Posterior vena cava (tissue), 2 donors: ENCODE measurements around the gene TRIP10. TPM values are rescaled to one million over a fixed set of nuclear protein-coding genes. Genes with fewer than 3 reads are reported as not detected.

Experiments used
- DNase-seq: peaks from one replicate; pipeline ENCODE4 v3.0.0-alpha.2; 2020; ENCODE audit warnings: low spot score
- intact Hi-C, 2 donors: fragments of 100-400 bp; cut with DNase I; formaldehyde crosslinking; loops; one replicate each; pipeline versions ENCODE4 v1.14.1 to v1.14.2; 2022 to 2023
- total RNA-seq, 2 donors: library from RNA; stranded (reverse); fragmentation: NEBNext Ultra II Directional; extraction: Animal tissue kit (Norgen Biotek cat#: 25700); gene quantifications; one replicate each; pipeline ENCODE4 v1.2.1, GENCODE V29; 2021
- donor health status: DM: yes; HTN: yes; CAD: no.
- donor health status: DM: yes; HTN: yes; CAD: no.

The TRIP10 gene
- total RNA-seq, 2 donors from 2014 or later, result 83.2 to 92.6 TPM

- intact Hi-C loops, result no loop called here
- DNase-seq, result no peak
Observed at GRCh38 chr19:6710273-6711077, 29.0 kb upstream of the TRIP10 start.

DNA sequence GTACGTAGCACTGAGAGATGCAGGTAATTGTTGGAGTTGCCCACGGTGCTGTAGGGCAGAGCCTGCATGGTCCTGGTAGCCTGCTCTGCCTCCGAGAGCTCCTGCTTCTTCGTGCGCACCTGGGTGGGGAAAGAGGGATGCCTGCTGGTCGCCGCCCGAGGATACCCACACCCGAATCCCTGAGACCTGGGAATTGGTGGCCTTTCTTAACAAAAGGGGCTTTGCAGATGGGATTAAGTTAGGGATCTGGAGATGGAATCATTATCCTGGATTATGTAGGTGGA is 28.5 kb upstream of the TRIP10 start:
- intact Hi-C loops, result no loop called here
- peak; percentile 72 for DNase-seq

DNA sequence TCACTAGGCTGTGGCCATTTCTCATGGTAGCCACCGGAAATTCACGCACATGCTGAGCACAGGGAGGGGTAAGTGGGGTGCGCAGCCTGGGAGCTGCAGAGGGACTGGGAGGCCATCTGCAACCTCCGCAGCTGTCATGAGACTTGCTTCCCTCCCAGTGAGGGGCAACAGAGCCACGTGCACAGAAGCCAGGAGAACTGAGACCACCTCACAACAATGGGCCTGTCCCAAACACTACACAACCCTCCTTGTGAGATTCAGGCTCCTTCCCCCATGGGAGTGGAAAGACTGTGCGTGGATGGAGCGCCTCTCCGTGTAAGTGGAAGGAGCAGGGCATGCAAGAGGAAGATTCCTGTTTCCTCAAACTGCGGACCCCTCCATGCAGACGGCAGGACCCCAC is 27.9 kb upstream of the TRIP10 start:
- peak; percentile 69 for DNase-seq
- intact Hi-C loops, result no loop called here

DNA sequence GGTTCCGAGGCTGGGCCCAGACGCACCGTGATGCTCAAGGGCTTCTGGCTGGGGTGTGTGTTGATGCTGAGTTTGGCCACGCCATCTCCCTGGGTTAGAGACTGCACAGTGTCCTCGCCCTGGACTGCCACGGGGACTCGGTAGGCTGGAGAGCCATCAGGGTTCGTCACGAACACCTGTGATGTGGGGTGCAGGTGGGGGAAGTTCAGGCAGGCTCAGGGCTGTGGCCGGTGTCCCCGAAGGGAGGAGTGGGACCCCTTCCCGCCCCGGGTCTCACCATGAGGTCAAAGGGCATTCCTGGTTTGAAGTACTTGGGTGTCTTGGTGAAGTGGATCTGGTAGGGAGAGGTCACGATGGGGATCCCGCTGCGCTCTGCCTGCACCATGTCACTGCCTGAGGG is 27.2 kb upstream of the TRIP10 start:
- peak; percentile 64 for DNase-seq
- intact Hi-C loops, result no loop called here

DNA sequence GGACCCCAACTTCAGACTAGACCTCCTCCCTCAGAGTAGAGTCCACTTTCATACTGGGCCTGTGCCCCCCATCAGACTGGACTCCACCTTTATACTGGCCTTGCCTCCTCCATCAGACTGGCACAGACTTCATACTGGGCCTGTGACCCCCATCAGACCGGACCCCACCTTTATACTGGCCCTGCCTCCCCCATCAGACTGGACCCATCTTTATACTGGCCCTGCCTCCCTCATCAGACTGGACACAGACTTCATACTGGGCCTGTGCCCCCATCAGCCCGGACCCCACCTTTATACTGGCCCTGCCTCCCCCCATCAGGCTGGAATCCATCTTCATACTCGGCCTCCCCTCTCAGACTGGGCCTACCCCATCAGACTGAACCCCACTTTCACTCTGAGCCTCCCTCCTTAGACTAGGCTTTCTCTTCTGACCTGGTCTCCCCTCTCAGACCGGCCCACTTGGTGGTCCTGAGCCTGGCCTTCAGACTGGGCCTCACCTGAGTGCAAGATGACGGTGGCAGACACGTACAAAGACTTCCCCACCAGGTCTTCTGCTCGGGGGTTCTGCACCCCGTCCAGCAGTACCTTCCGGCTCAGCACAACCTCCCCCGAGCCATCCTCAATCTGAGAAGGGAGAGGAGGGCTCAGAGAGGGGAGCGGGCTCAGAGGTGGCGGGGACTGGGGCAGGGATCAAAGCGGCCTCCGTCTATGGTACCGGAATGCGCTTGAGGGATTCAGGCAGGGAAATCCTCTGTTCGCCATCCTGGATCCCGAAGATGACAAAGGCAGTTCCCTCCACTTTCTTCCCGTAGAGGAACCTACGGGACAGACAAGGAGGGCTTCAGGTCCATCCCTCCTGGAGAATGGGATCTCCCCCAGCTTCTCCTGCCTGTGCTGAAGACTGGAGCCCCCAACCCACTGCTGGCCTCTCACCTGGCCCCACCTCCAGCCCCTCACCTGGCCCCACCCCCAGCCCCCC is 26.5 kb upstream of the TRIP10 start:
- DNase-seq, result peak; percentile 20
- intact Hi-C loops, result no loop called here

DNA sequence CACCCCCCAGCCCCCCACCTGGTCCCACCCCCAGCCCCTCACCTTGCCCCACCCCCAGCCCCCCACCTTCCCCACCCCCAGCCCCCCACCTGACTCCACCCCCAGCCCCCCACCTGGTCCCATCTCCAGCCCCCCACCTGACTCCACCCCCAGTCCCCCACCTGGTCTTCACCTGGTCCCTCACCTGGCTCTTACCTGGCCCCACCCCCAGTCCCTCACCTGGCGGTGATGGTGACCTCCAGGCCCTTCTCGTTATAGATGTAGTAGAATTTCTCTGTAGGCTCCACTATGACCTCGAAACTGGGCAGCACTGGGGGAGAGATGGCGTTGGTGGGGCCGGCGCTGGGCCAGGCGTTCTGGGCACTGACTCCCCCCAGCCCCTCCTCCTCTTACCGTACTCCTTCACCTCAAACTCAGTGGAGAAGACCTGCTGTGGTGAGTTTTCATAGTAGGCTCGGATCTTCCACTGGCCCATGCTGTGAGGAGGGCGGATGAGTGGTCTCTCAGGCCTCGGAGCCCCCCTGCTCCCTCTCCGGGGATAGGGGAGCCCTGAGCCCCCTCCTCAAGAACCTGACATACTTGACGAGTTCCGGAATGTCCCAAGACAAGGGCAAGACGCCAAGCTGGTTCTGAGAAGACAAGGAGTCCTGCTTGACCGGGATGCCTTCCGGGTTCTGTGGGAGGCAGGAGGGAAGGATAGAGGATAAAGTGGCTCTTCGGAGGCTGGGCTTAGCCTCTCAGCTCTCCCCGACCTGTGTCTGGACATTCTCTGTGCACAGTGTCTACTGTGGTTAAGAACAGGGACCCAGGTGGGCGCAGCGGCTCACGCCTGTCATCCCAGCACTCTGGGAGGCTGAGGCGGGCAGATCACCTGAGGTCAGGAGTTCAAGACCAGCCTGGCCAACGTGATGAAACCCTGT is 25.4 kb upstream of the TRIP10 start:
- peak; percentile 51 for DNase-seq
- intact Hi-C loops, result no loop called here

GRCh38 chr19:6714749-6715555 is 24.5 kb upstream of the TRIP10 start:
- peak; percentile 41 for DNase-seq

DNA sequence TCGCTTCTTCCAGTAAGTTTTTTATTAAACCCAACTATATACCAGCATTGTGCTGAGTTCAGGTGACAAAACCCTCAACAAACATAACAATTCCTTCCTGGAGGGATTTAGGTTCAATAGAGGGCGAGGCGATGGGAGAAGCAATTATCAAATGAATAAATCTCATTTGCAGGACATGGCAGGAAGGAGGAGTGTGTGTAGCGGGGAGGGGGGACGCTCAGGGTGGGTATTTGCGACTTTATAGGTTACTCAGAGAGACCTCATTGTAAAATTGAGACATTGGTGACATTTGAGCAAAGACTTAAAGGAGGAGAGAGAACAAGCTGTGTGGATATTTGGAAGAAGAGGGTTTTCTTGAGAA is 22.9 kb upstream of the TRIP10 start:
- intact Hi-C loops, result no loop called here
- no peak for DNase-seq

More at GRCh38 chr19:6714749-6715555, 24.5 kb upstream of the TRIP10 start:
- intact Hi-C loops, result no loop called here

- intact Hi-C loops, result no loop called here
- DNase-seq, result peak; percentile 78
Observed at GRCh38 chr19:6717036-6717435, 22.4 kb upstream of the TRIP10 start.

DNA sequence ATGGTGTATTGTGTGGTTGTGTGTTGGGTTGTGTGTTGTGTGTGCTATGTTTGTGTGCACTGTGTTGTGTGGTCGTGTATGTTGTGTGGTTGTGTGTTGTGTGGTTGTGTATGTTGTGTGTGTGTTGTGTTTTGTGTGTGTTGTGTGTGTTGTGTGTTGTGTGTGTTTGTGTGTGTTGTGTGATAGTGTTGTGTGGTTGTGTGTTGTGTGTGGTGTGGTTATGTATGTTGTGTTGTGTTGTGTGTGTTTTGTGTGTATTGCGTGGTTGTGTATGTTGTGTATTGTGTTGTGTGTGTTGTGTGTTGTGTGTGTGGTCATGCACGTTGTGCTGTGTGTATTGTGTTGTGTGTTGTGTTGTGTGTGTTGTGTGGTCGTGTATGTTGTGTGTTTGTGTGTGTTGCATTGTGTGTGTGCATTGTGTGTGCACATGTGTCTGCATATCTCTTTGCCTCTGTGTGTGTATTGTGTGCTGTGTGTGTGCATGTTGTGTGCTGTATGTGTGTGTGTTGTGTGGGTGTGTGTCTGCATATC is 22.0 kb upstream of the TRIP10 start:
- intact Hi-C loops, result no loop called here
- DNase-seq, result no peak

DNA sequence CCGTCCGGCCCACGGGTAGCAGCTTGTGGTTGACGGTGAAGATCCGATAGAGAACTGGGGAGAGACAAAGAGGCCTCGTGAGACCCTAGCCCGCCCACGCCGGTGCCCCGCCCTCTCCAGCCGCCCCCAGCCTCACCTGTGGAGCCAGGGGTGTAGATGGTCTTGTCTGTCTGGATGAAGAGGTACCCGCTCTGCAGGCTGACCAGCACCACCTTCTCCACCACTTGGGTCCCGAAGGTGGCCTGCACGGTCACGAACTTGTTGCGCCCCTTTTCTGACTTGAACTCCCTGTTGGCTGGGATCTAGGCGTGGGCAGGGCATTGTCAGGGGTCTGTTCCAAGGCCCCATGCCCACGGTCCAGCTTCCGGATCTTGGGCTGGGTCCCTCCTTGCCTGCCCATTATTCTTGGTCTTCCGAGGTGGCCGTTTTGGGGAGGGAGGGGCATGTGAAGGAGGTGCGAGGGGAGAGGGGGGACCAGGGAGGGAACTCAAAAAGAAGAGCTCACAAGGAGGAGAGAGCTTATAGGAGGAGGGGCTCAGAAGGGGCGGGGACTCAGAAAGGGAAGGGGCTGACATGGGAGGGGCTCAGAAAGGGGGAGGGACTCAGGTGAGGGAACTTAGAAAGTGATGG is 21.3 kb upstream of the TRIP10 start:
- intact Hi-C loops, result no loop called here
- peak; percentile 80 for DNase-seq

DNA sequence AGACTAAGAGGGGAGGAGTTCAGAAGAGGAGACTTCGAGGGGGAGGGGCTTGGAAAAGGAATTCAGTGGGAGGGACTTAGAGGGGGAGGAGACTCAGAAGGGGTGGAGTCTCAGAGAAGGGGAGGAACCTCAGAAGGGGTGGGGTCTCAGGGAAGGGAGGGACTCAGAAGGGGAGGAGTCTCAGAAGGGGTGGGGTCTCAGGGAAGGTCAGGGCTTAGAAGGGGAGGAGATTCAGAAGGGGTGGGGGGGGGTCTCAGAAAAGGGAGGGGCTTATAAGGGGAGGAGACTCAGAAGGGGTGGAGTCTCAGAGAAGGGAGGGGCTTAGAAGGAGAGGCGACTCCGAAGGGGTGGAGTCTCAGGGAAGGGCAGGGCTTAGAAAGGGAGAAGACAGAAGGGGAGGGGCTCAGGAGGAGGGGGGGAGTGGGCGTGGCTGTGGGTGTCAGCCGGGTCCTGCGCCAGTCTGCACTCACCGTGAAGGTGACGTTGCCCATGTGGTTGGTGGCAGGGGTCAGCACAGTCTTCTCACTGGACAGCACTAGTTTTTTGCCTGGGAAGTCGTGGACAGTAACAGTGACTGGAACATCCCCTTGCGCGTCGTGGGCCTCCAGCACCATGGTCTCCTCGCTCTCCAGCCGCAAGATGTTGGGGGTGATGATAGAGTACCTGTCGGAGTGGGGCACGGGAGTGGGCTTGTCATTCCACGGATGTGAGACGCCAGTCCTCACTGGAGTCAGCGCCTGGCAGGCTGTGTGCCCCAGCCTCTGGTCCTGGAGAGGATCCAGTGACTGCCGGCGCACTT is 20.5 kb upstream of the TRIP10 start:
- peak; percentile 80 for DNase-seq
- intact Hi-C loops, result no loop called here

DNA sequence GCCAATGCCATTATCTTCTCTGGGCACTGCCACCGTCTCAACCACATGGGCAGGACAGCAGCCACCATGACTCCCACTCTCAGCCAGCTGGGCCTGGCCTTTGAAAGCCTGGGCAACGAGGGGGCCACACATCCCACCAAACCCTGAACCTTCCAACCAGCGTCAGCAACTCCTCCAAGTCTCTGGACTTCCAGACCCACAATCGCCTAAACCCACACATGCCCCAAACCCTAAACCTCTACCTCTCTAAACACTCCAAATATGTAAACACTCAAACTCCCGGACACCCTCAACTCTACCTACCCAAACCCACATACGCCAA is 20.0 kb upstream of the TRIP10 start:
- intact Hi-C loops, result no loop called here
- DNase-seq, result no peak

DNA sequence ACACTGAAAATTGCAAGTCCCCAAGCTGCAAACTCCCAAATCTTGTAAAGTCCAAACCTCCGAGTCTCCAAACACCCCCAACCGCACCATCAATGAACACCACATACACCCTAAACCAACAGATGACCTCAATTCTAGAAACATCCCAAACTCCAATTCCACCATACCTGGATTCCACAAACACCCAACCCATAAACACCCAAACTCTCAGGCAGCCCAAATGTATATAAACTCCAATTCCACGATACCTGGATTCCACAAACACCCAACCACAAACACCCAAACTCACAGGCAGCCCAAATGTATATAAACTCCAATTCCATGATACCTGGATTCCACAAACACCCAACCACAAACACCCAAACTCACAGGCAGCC is 19.5 kb upstream of the TRIP10 start:
- intact Hi-C loops, result no loop called here
- no peak for DNase-seq

DNA sequence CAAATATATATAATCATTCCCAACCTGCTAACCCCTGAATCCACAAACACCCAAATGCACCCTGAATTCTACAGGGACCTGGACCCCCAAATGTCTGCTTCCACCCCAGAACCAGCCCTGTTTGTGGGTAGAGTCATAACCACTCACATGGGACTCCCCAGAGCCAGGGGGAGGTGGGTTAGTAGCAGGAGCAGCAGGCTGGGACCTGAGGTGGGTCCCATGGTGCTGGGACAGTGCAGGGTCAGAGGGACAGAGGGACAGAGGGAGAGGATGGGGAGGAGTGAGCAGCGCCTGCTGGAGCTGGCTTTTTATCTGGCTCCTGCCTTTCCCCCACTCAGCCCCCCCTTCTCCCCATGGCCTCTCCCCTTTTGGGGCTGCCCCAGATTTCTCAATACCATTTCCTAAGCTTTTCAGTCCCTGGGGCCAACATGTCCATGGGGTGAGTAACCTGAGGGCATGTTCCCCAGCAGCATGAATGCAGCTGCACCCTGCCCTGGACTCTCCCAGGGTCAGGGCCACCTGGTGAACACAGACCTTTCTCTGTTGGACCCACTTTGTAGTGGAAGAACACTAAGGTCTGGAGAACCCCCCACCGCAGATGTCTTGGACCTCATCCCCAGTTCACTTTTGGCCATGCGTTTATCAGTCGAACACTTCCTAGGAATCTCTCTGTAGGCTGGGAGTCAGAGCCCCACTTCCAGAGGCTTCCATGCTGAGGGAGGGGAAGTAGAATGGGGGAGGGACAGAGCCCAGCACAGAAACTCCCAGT is 18.9 kb upstream of the TRIP10 start, which contains the start of gene C3:
Gene C3 (minus strand): TSS at position 282 of the 769 bp plus-strand sequence. CDS start 61 bp downstream, at position 221.
- DNase-seq, result peak; percentile 87
- intact Hi-C loops, result no loop called here

- no peak for DNase-seq
- intact Hi-C loops, result no loop called here
Observed at GRCh38 chr19:6721138-6721474, 18.4 kb upstream of the TRIP10 start.

DNA sequence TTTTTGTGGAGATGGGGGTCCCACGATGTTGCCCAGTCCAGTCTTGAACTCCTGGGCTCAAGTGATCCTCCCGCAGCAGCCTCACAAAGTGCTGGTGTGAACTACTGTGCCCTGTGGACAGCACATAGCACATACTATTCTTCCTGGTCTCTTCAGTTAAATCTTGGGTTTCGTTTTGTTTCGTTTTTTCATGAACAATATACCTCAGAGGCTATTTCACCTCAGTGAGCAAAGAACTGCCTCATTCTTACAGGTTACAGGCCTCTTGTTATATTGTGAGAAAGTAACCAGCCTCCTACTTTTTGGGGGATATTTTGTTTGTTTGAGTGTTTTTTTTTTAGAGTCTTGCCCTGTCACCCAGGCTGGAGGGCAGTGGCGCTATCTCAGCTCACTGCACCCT is 17.7 kb upstream of the TRIP10 start:
- intact Hi-C loops, result no loop called here
- DNase-seq, result no peak
